ENCODE results near the gene CHN2. TPM values are rescaled to one million over a fixed set of nuclear protein-coding genes. Genes with fewer than 3 reads are reported as not detected.

CHN2 gene
- total RNA-seq, 1 experiment from 2014 or later, result 0.15 TPM

DNA sequence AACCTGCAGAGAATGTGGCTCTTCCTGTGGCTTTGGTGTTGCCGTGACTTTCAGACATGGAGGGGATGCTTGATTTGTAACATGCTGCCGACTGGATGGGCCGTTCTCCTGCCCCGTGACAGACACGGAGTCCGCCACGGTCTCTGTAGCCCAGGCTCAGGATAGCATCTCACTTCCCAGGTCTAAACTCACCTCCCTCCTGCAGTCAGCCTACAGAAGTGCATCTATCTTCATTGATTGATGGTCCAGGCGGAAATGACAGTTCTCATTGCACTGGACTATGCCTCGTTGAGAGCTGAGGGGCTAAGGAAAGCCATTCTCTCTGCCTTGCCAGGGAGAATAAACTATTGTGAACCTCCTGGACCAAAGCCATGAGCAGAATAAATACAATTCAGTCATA is 77.5 kb downstream of the CHN2 start:
- CTCF ChIA-PET, result interaction anchor here (0.6 kb wide), 1 partner anchor 11 kb away, joined by 4 read pairs; no protein-coding TSS in a partner anchor
- ATAC-seq, result no peak
- POLR2A ChIA-PET, result no interaction called here
- Histone ChIP-seq H3K9me3 (ENCODE audit: control insufficient read depth, insufficient read depth, low read depth, low read length) (no peaks in the 10 kb centered on the region), H3K27ac (ENCODE audit: low read length) (no peak overlapping the region), H3K4me3 (ENCODE audit: low read depth in 2 of 2, low read length in 2 of 2) (no peak overlapping the region), H3K36me3 (ENCODE audit: control insufficient read depth, insufficient read depth, low read length) (no peaks in the 10 kb centered on the region), H3K4me1 (ENCODE audit: control insufficient read depth, insufficient read depth, low read length) (peaks cover 2% of the 10 kb centered on the region; the same call in 1 of the 2 replicates), H3K27me3 (ENCODE audit: control insufficient read depth, insufficient read depth, low read length) (no peaks in the 10 kb centered on the region)
- no peak for DNase-seq (ENCODE audit: low read depth, low spot score)
- intact Hi-C loops (cut with micrococcal nuclease; ENCODE audit: unreplicated experiment) (no loop called here), in situ Hi-C loops (cut with HindIII; ENCODE audit: low pct_unique_long_range_greater_than_20kb, low sequenced_read_pairs) (no loop called here)
- no peak for TF ChIP-seq REST (IDR thresholded peaks at IDR 0.05; ENCODE audit: insufficient read depth in 1 of 2, low read depth in 2 of 2, low read length in 1 of 2)
- no TSS peak for BruUV-seq (replicated peaks)

DNA sequence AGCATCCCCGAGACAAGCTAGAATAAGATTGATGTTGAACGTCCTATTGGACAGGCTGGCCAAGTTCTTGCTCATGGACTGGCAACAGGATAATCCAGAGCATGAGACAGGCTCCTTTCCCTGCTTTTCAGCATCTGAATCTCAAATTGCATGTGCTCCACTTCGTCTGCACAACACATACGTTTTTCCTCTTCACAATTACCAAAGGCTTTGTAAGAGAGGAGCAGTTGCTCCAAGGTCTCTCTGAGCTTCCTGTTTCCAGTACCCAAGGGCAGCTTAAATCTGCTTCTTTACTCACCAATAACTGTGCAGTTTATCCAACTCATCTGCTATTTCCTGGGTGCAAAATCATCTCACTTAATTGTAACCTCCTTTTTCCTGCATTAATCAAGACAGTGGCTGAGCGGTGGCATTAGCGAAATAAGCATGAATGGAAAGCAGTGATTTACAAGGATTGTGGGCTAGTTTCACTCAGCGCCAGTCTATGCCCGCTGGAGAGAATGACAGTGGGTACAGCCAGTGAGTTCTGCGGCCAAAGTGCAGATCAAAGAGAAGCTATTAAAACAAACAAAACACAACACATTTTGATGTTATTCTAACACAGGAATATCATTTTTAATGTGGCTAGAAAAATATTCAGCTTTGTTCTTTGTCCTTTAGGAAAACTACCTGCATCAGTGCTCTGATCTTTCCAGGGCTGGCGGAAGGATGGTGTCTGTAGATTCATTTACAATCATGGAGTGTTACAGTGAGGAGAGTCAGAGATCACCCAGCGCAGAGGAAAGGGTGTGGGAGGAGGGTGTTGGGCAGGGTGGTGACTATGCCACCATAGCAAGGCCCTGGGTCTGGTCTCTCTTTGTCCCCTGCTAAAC is 79.8 kb downstream of the CHN2 start:
- TF ChIP-seq, protein P1, sequence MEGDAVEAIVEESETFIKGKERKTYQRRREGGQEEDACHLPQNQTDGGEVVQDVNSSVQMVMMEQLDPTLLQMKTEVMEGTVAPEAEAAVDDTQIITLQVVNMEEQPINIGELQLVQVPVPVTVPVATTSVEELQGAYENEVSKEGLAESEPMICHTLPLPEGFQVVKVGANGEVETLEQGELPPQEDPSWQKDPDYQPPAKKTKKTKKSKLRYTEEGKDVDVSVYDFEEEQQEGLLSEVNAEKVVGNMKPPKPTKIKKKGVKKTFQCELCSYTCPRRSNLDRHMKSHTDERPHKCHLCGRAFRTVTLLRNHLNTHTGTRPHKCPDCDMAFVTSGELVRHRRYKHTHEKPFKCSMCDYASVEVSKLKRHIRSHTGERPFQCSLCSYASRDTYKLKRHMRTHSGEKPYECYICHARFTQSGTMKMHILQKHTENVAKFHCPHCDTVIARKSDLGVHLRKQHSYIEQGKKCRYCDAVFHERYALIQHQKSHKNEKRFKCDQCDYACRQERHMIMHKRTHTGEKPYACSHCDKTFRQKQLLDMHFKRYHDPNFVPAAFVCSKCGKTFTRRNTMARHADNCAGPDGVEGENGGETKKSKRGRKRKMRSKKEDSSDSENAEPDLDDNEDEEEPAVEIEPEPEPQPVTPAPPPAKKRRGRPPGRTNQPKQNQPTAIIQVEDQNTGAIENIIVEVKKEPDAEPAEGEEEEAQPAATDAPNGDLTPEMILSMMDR (IDR thresholded peaks at IDR 0.05), result no peak
- TF ChIP-seq SIN3A (IDR thresholded peaks at IDR 0.05; ENCODE audit: borderline replicate concordance, insufficient read depth, low read depth, low read length) (no peak), TCF7L2 (IDR thresholded peaks at IDR 0.05; ENCODE audit: low read depth, low read length) (no peak), REST (IDR thresholded peaks at IDR 0.05; ENCODE audit: insufficient read depth in 1 of 2, low read depth in 2 of 2, low read length in 1 of 2) (no peak), POLR2AphosphoS5 (IDR thresholded peaks at IDR 0.05; ENCODE audit: low read depth, low read length) (no peak)
- H3K4me1 ChIP-seq (ENCODE audit: control insufficient read depth, insufficient read depth, low read length), result peaks cover 2% of the 10 kb centered on the region; the same call in 1 of the 2 replicates
- POLR2A ChIA-PET, result no interaction called here
- no peaks in the 10 kb centered on the region for H3K36me3 ChIP-seq (ENCODE audit: control insufficient read depth, insufficient read depth, low read length)
- H3K4me3 ChIP-seq (ENCODE audit: low read depth in 2 of 2, low read length in 2 of 2), result no peak overlapping the region
- H3K9me3 ChIP-seq (ENCODE audit: control insufficient read depth, insufficient read depth, low read depth, low read length), result no peaks in the 10 kb centered on the region
- CTCF ChIA-PET, result no interaction called here
- H3K27ac ChIP-seq (ENCODE audit: low read length), result no peak overlapping the region
- ATAC-seq (no peak), DNase-seq (ENCODE audit: low read depth, low spot score) (no peak)
- BruUV-seq (replicated peaks), result no TSS peak
- 0 out of 2 replicates have a peak, but pooled peaks cover 2% of the 10 kb centered on the region for H3K27me3 ChIP-seq (ENCODE audit: control insufficient read depth, insufficient read depth, low read length)
- in situ Hi-C loops (cut with HindIII; ENCODE audit: low pct_unique_long_range_greater_than_20kb, low sequenced_read_pairs), result no loop called here
- intact Hi-C loops (cut with micrococcal nuclease; ENCODE audit: unreplicated experiment), result no loop called here

All from Panc1 (cell line).